Uterus (tissue), 4 donors: ENCODE measurements around the gene KIAA1217. TPM values are rescaled to one million over a fixed set of nuclear protein-coding genes. Genes with fewer than 3 reads are reported as not detected.

Experiments
- DNase-seq, 2 donors: peaks; one replicate each; pipeline ENCODE4 v3.0.0-alpha.2; 2019 to 2020
- H3K27ac ChIP-seq, 2 donors: fragments of 200-600 bp; sonication (generic); 1 replicate in 1 of 2; 2 replicates in 1 of 2; pipeline ENCODE4 v1.5.1; 2016 to 2018
- H3K27me3 ChIP-seq, 2 donors: fragments of 200-600 bp; sonication (generic); one replicate each; pipeline ENCODE4 v1.5.1; 2018 to 2019; ENCODE audit warnings: control low read depth in 1 of 2
- H3K36me3 ChIP-seq, 2 donors: fragments of 200-600 bp; sonication (generic); one replicate each; pipeline ENCODE4 v1.5.1; 2019; ENCODE audit warnings: control low read depth in 1 of 2
- H3K4me1 ChIP-seq, 2 donors: fragments of 200-600 bp; sonication (generic); one replicate each; pipeline ENCODE4 v1.5.1; 2018 to 2019; ENCODE audit warnings: control low read depth in 1 of 2
- H3K4me3 ChIP-seq, 2 donors: fragments of 200-600 bp; sonication (generic); 1 replicate in 1 of 2; 2 replicates in 1 of 2; pipeline ENCODE4 v1.5.1; 2018 to 2019; ENCODE audit warnings: mild to moderate bottlenecking in 1 of 2
- H3K9me3 ChIP-seq, 2 donors: fragments of 200-600 bp; sonication (generic); one replicate each; pipeline ENCODE4 v1.5.1; 2019; ENCODE audit warnings: control low read depth in 1 of 2
- POLR2A ChIP-seq, 2 donors: fragments of 450-650 bp; IDR thresholded peaks; one replicate each; pipeline ENCODE4 v1.6.1; 2016; ENCODE audit warnings: antibody characterized with exemption in 2 of 2, mild to moderate bottlenecking in 1 of 2, moderate library complexity in 1 of 2
- intact Hi-C: fragments of 100-400 bp; cut with DNase I; formaldehyde crosslinking; loops from one replicate; pipeline ENCODE4 v1.15.1; 2023; ENCODE audit warnings: low total_unique reads
- total RNA-seq, 4 donors: library from RNA; depleted of rRNA in 3 of 4; stranded (reverse); fragments of >200 nt in 3 of 4; gene quantifications; one replicate each; pipeline versions ENCODE4 v1.1.0 to v1.2.4, GENCODE V29; 2014 to 2023
- TF ChIP-seq, protein P1 (sequence below), 4 experiments: fragments of 200-600 bp in 2 of 4; fragments of 450-650 bp in 2 of 4; sonication (generic) in 2 of 4; IDR thresholded peaks; one replicate each; pipeline ENCODE4 v1.5.1; 2016 to 2019; ENCODE audit warnings: antibody characterized with exemption in 4 of 4, mild to moderate bottlenecking in 2 of 4, moderate library complexity in 1 of 4
- donor health status: DM: yes; HTN: yes; CAD: no.

KIAA1217 gene
- total RNA-seq, 4 donors from 2014 or later: 3.5 to 38.2 (median 11.6) TPM

DNA sequence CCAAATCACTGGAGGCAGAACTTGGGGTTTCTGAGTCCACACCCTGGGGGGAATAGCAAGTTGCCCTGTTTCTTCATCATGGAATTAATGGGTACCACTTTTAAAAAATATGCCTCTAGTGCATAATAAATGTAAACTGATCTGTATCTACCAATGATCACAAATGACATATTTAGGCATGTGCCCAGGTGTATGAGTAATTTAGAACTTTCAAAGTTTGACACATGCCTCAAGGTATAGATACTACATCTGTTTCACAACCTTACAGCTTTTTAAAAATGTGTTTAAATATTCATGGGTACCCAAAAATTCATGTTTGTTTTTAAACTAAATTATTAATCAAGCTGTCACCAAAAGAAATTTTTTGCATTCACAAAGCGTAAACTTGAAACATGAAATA is 226.0 kb downstream of the KIAA1217 start:
- H3K36me3 ChIP-seq: no peaks in the 10 kb centered on the region
- H3K27me3 ChIP-seq: no peaks in the 10 kb centered on the region
- H3K27ac ChIP-seq: no peak overlapping the region
- DNase-seq: no peak
- H3K4me1 ChIP-seq: no peaks in the 10 kb centered on the region
- intact Hi-C loops: loop anchor here (5.0 kb wide), 1 partner anchor 1178 kb away; no protein-coding TSS in a partner anchor
- H3K4me3 ChIP-seq: no peak overlapping the region
- H3K9me3 ChIP-seq: no peaks in the 10 kb centered on the region
- no peak for TF ChIP-seq POLR2A (IDR thresholded peaks at IDR 0.05)
- TF ChIP-seq, protein P1, sequence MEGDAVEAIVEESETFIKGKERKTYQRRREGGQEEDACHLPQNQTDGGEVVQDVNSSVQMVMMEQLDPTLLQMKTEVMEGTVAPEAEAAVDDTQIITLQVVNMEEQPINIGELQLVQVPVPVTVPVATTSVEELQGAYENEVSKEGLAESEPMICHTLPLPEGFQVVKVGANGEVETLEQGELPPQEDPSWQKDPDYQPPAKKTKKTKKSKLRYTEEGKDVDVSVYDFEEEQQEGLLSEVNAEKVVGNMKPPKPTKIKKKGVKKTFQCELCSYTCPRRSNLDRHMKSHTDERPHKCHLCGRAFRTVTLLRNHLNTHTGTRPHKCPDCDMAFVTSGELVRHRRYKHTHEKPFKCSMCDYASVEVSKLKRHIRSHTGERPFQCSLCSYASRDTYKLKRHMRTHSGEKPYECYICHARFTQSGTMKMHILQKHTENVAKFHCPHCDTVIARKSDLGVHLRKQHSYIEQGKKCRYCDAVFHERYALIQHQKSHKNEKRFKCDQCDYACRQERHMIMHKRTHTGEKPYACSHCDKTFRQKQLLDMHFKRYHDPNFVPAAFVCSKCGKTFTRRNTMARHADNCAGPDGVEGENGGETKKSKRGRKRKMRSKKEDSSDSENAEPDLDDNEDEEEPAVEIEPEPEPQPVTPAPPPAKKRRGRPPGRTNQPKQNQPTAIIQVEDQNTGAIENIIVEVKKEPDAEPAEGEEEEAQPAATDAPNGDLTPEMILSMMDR (IDR thresholded peaks at IDR 0.05): no peak

- Histone ChIP-seq H3K36me3 (no peaks in the 10 kb centered on the region), H3K27me3 (no peaks in the 10 kb centered on the region), H3K27ac (no peak overlapping the region), H3K4me3 (no peak overlapping the region), H3K9me3 (no peaks in the 10 kb centered on the region), H3K4me1 (no peaks in the 10 kb centered on the region)
- TF ChIP-seq, protein P1 (IDR thresholded peaks at IDR 0.05): no peak
- no peak for TF ChIP-seq POLR2A (IDR thresholded peaks at IDR 0.05)
- intact Hi-C loops: loop anchor here (5.0 kb wide), 1 partner anchor 1178 kb away; no protein-coding TSS in a partner anchor
- DNase-seq: no peak
Observed at GRCh38 chr10:24435374-24435773, 226.4 kb downstream of the KIAA1217 start.

- Histone ChIP-seq H3K4me1 (no peaks in the 10 kb centered on the region), H3K36me3 (no peaks in the 10 kb centered on the region), H3K4me3 (no peak overlapping the region), H3K9me3 (no peaks in the 10 kb centered on the region), H3K27me3 (no peaks in the 10 kb centered on the region), H3K27ac (no peak overlapping the region)
- no peak for TF ChIP-seq POLR2A (IDR thresholded peaks at IDR 0.05)
- TF ChIP-seq, protein P1 (IDR thresholded peaks at IDR 0.05): no peak
- intact Hi-C loops: loop anchor here (5.0 kb wide), 1 partner anchor 1180 kb away; no protein-coding TSS in a partner anchor
- DNase-seq: no peak
Observed at GRCh38 chr10:24437302-24437701, 228.4 kb downstream of the KIAA1217 start.

- H3K27ac ChIP-seq: no peak overlapping the region
- intact Hi-C loops: loop anchor here (5.0 kb wide), 1 partner anchor 1181 kb away; no protein-coding TSS in a partner anchor
- H3K4me3 ChIP-seq: no peak overlapping the region
Observed at GRCh38 chr10:24438800-24439199, 229.9 kb downstream of the KIAA1217 start.

GRCh38 chr10:24439935-24440334 is 231.0 kb downstream of the KIAA1217 start:
- Histone ChIP-seq H3K4me1 (no peaks in the 10 kb centered on the region), H3K4me3 (no peak overlapping the region), H3K9me3 (no peaks in the 10 kb centered on the region), H3K36me3 (no peaks in the 10 kb centered on the region), H3K27me3 (no peaks in the 10 kb centered on the region), H3K27ac (no peak overlapping the region)
- DNase-seq: no peak
- intact Hi-C loops: loop anchor here (5.0 kb wide), 1 partner anchor 1183 kb away; no protein-coding TSS in a partner anchor
- TF ChIP-seq POLR2A (IDR thresholded peaks at IDR 0.05): no peak
- TF ChIP-seq, protein P1 (IDR thresholded peaks at IDR 0.05): no peak

More at GRCh38 chr10:24438800-24439199, 229.9 kb downstream of the KIAA1217 start:
- TF ChIP-seq, protein P1 (IDR thresholded peaks at IDR 0.05): no peak
- TF ChIP-seq POLR2A (IDR thresholded peaks at IDR 0.05): no peak
- no peaks in the 10 kb centered on the region for H3K9me3 ChIP-seq
- no peak for DNase-seq
- H3K27me3 ChIP-seq: no peaks in the 10 kb centered on the region
- H3K4me1 ChIP-seq: no peaks in the 10 kb centered on the region
- H3K36me3 ChIP-seq: no peaks in the 10 kb centered on the region
